ENCODE results near the gene NTPCR. TPM values are rescaled to one million over a fixed set of nuclear protein-coding genes. Genes with fewer than 3 reads are reported as not detected.

NTPCR gene
- total RNA-seq, 2 donors from 2014 or later: 28.3 to 29.1 TPM

- Histone ChIP-seq H3K4me1 (replicated peaks) (no peaks in the 10 kb centered on the region), H3K36me3 (no peaks in the 10 kb centered on the region), H3K4me3 (no peak overlapping the region), H3K27me3 (replicated peaks; ENCODE audit: insufficient read depth) (no peaks in the 10 kb centered on the region), H3K9me3 (no peaks in the 10 kb centered on the region), H3K27ac (no peak overlapping the region)
- intact Hi-C loops (cut with DNase I): no loop called here
- 38% methylated on average over 8 of the region's 8 CpGs for WGBS
- TF ChIP-seq CTCF (IDR thresholded peaks at IDR 0.05) (no peak), POLR2AphosphoS5 (IDR thresholded peaks at IDR 0.05) (no peak), POLR2A (IDR thresholded peaks at IDR 0.05) (no peak)
- DNase-seq (ENCODE audit: low spot score): no peak
Observed at GRCh38 chr1:232937741-232938375, 12.6 kb upstream of the NTPCR start.

- Histone ChIP-seq H3K4me1 (replicated peaks) (no peaks in the 10 kb centered on the region), H3K36me3 (no peaks in the 10 kb centered on the region), H3K9me3 (no peaks in the 10 kb centered on the region), H3K27ac (no peak overlapping the region), H3K27me3 (replicated peaks; ENCODE audit: insufficient read depth) (no peaks in the 10 kb centered on the region), H3K4me3 (no peak overlapping the region)
- DNase-seq (ENCODE audit: low spot score): no peak
- TF ChIP-seq POLR2AphosphoS5 (IDR thresholded peaks at IDR 0.05) (no peak), POLR2A (IDR thresholded peaks at IDR 0.05) (no peak), CTCF (IDR thresholded peaks at IDR 0.05) (no peak)
- 94% methylated on average over 11 of the region's 11 CpGs for WGBS
- intact Hi-C loops (cut with DNase I): no loop called here
Observed at GRCh38 chr1:232938926-232939325, 11.5 kb upstream of the NTPCR start.

- intact Hi-C loops (cut with DNase I): no loop called here
- 95% methylated on average over 2 of the region's 2 CpGs for WGBS
Observed at GRCh38 chr1:232939748-232940147, 10.7 kb upstream of the NTPCR start.

GRCh38 chr1:232940262-232940661, 10.1 kb upstream of the NTPCR start:
- H3K9me3 ChIP-seq: no peaks in the 10 kb centered on the region
- H3K27me3 ChIP-seq (replicated peaks; ENCODE audit: insufficient read depth): no peaks in the 10 kb centered on the region
- DNase-seq (ENCODE audit: low spot score): no peak
- H3K4me3 ChIP-seq: no peak overlapping the region
- no peaks in the 10 kb centered on the region for H3K36me3 ChIP-seq
- intact Hi-C loops (cut with DNase I): no loop called here
- WGBS: 44% methylated on average over 1 of the region's 1 CpG
- H3K27ac ChIP-seq: no peak overlapping the region
- no peak for TF ChIP-seq CTCF (IDR thresholded peaks at IDR 0.05)
- no peak for TF ChIP-seq POLR2AphosphoS5 (IDR thresholded peaks at IDR 0.05)
- TF ChIP-seq POLR2A (IDR thresholded peaks at IDR 0.05): no peak
- H3K4me1 ChIP-seq (replicated peaks): no peaks in the 10 kb centered on the region

More at GRCh38 chr1:232939748-232940147, 10.7 kb upstream of the NTPCR start:
- Histone ChIP-seq H3K36me3 (no peaks in the 10 kb centered on the region), H3K27ac (no peak overlapping the region), H3K9me3 (no peaks in the 10 kb centered on the region), H3K4me1 (replicated peaks) (no peaks in the 10 kb centered on the region), H3K4me3 (no peak overlapping the region), H3K27me3 (replicated peaks; ENCODE audit: insufficient read depth) (no peaks in the 10 kb centered on the region)
- no peak for DNase-seq (ENCODE audit: low spot score)
- TF ChIP-seq CTCF (IDR thresholded peaks at IDR 0.05): no peak
- TF ChIP-seq POLR2AphosphoS5 (IDR thresholded peaks at IDR 0.05): no peak
- no peak for TF ChIP-seq POLR2A (IDR thresholded peaks at IDR 0.05)

Data from prostate gland (tissue), 2 donors.